PC-9 (cell line): ENCODE results near the gene PRAMEF14.
A peak's percentile ranks its signal among the peaks of the same experiment; 100 is the strongest.
"Not testable (repeated sequence)": the region's sequence is repeated elsewhere in the genome, so short reads cannot be mapped to it uniquely, and the experiment has no call there.

Experiments used
- EZH2 ChIP-seq: fragments of 200-600 bp; sonication (generic); IDR thresholded peaks from 2 replicates; pipeline ENCODE4 v1.8.0; 2017; ENCODE audit warnings: antibody characterized with exemption, low read depth
- TF ChIP-seq, protein P1 (sequence below): fragments of 200-600 bp; sonication (generic); conservative IDR thresholded peaks from 2 replicates; pipeline ENCODE4 v1.6.1; 2017; ENCODE audit warnings: mixed run types, antibody characterized with exemption, mild to moderate bottlenecking, moderate library complexity

GRCh38 chr1:13356774-13357173 lies 9.8 kb upstream of the PRAMEF14 start:
- TF ChIP-seq, protein P1, sequence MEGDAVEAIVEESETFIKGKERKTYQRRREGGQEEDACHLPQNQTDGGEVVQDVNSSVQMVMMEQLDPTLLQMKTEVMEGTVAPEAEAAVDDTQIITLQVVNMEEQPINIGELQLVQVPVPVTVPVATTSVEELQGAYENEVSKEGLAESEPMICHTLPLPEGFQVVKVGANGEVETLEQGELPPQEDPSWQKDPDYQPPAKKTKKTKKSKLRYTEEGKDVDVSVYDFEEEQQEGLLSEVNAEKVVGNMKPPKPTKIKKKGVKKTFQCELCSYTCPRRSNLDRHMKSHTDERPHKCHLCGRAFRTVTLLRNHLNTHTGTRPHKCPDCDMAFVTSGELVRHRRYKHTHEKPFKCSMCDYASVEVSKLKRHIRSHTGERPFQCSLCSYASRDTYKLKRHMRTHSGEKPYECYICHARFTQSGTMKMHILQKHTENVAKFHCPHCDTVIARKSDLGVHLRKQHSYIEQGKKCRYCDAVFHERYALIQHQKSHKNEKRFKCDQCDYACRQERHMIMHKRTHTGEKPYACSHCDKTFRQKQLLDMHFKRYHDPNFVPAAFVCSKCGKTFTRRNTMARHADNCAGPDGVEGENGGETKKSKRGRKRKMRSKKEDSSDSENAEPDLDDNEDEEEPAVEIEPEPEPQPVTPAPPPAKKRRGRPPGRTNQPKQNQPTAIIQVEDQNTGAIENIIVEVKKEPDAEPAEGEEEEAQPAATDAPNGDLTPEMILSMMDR = peak; percentile 68
- TF ChIP-seq EZH2 = not testable (repeated sequence)
